Neutrophil (primary cell): ENCODE measurements around the gene CROCC2.

Experiments
- H3K27ac ChIP-seq: fragments of 200-600 bp; sonication (generic); 2 replicates; pipeline ENCODE4 v1.5.1; 2016; ENCODE audit warnings: mild to moderate bottlenecking, moderate library complexity
- H3K27me3 ChIP-seq: fragments of 200-600 bp; sonication (generic); 2 replicates; pipeline ENCODE4 v1.6.0; 2016; ENCODE audit warnings: mild to moderate bottlenecking
- H3K36me3 ChIP-seq: fragments of 200-600 bp; sonication (generic); 2 replicates; pipeline ENCODE4 v1.5.1; 2017
- H3K4me1 ChIP-seq, 2 experiments: fragments of 200-600 bp in 1 of 2; sonication (generic) in 1 of 2; 1 replicate in 1 of 2; 2 replicates in 1 of 2; pipeline versions ENCODE4 v1.5.1 to v1.6.1; 2013 to 2016; ENCODE audit warnings: low read depth in 1 of 2, low read length in 1 of 2, mild to moderate bottlenecking in 1 of 2, moderate library complexity in 1 of 2; ENCODE audit not compliant: control insufficient read depth in 1 of 2, insufficient read depth in 1 of 2
- H3K4me3 ChIP-seq, 2 experiments: fragments of 200-600 bp in 1 of 2; sonication (generic) in 1 of 2; 1 replicate in 1 of 2; 2 replicates in 1 of 2; pipeline ENCODE4 v1.5.1; 2013 to 2016; ENCODE audit warnings: low read depth in 1 of 2, low read length in 1 of 2, mild to moderate bottlenecking in 1 of 2, moderate library complexity in 1 of 2
- H3K9me3 ChIP-seq: fragments of 200-600 bp; sonication (generic); 2 replicates; pipeline ENCODE4 v1.5.1; 2016
- CTCF ChIP-seq: fragments of 200-600 bp; sonication (generic); IDR thresholded peaks from 2 replicates; pipeline ENCODE4 v1.5.1; 2016; ENCODE audit warnings: antibody characterized with exemption

The CROCC2 gene

DNA sequence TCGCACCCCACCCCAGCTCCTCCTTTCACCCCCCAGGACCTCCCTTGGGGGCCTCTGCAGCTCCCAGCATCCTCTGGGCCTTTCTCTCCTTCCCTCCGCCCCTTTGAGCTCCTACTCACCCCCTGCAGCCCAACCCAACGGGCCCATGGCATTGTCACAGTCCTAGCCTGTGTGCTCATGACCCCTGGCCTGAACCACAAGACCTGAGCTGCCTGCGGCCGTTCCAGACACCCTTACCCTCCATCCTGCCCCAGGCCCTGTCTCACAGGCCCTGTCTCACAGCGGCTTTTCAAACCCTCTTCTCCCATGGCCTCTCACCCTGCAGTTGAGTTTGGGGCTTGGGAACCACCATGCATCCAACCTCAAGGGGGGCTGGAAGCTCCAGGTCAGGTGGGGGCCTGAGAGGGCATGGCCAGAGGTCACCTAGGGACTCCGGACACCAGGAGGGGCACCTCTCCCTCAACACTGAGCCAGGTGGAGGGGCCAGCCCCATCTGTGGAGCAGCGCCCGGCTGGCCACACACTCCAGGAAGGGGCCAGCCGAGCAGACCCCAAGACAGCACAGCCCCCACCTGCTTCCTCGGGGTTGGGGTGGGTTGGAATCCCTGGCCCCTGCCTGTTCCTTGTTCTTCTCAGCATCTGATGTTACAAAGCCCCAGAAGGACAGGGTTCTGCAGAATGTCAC is 17.1 kb upstream of the CROCC2 start:
- no peak overlapping the region for H3K4me3 ChIP-seq
- no peak for TF ChIP-seq CTCF
- H3K27ac ChIP-seq, result no peak overlapping the region
- H3K9me3 ChIP-seq, result no peaks in the 10 kb centered on the region
- peaks cover 3 to 5% of the 10 kb centered on the region in 2 experiments for H3K4me1 ChIP-seq
- H3K27me3 ChIP-seq, result no peaks in the 10 kb centered on the region
- H3K36me3 ChIP-seq, result no peaks in the 10 kb centered on the region

- Histone ChIP-seq H3K9me3 (no peaks in the 10 kb centered on the region), H3K27me3 (no peaks in the 10 kb centered on the region), H3K4me1 (peaks cover 3 to 5% of the 10 kb centered on the region in 2 experiments), H3K4me3 (no peak overlapping the region), H3K27ac (no peak overlapping the region), H3K36me3 (no peaks in the 10 kb centered on the region)
- no peak for TF ChIP-seq CTCF
Observed at GRCh38 chr2:240889601-240890560, 16.3 kb upstream of the CROCC2 start.

DNA sequence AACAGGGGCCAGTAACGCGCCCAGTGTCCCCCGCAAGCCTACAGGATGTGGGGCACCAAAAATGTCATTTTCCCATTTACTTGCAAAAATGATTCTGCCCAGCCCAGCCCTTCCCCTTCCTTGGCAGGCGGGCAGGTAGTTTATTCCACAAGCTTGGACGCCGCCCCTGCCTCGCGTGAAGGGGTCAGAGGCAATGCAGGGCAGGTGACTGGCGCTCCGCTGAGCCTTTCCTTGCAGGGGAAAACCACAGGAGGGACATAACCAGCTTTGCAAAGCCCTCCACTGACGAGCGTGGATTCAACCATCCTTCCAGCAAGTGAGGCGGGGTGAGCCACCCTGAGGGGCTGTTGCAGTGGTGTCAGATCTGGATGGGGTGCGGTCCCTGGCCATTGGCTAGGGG is 15.4 kb upstream of the CROCC2 start:
- Histone ChIP-seq H3K9me3 (no peaks in the 10 kb centered on the region), H3K4me3 (no peak overlapping the region), H3K27ac (no peak overlapping the region), H3K36me3 (no peaks in the 10 kb centered on the region), H3K27me3 (no peaks in the 10 kb centered on the region), H3K4me1 (no peaks in the 10 kb centered on the region)
- TF ChIP-seq CTCF, result no peak

GRCh38 chr2:240891492-240892340 is 14.4 kb upstream of the CROCC2 start:
- H3K36me3 ChIP-seq, result no peaks in the 10 kb centered on the region
- H3K9me3 ChIP-seq, result no peaks in the 10 kb centered on the region
- no peaks in the 10 kb centered on the region for H3K27me3 ChIP-seq
- no peak overlapping the region for H3K4me3 ChIP-seq
- no peaks in the 10 kb centered on the region for H3K4me1 ChIP-seq
- no peak for TF ChIP-seq CTCF
- H3K27ac ChIP-seq, result no peak overlapping the region

GRCh38 chr2:240892356-240892755 is 13.8 kb upstream of the CROCC2 start:
- no peaks in the 10 kb centered on the region for H3K9me3 ChIP-seq
- H3K4me3 ChIP-seq, result no peak overlapping the region
- no peaks in the 10 kb centered on the region for H3K27me3 ChIP-seq
- no peak overlapping the region for H3K27ac ChIP-seq
- no peaks in the 10 kb centered on the region for H3K36me3 ChIP-seq
- TF ChIP-seq CTCF, result no peak
- H3K4me1 ChIP-seq, result no peaks in the 10 kb centered on the region
